Measurements from ENCODE around the gene SLC52A3.
A peak's percentile ranks its signal among the peaks of the same experiment; 100 is the strongest.
"Not testable (repeated sequence)": the region's sequence is repeated elsewhere in the genome, so short reads cannot be mapped to it uniquely, and the experiment has no call there.

The SLC52A3 gene

DNA sequence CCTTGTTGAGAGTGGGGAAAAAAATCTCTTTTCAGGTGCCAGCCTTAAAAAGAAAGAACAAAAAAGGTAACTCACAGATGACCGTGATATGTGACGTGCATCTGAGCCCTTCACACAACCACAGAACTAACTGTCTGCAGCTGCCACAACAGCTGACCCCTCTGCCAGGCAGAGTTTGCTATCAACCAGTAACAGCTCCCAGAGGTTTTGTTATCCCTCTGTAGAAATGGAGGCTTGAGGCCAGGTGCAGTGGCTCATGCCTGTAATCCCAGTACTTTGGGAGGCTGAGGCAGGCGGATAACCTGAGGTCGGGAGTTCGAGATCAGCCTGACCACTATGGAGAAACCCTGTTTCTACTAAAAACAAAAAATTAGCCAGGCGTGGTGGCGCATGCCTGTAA, 42.8 kb downstream of the SLC52A3 start:
- DNase-seq, result peak; percentile 25

DNA sequence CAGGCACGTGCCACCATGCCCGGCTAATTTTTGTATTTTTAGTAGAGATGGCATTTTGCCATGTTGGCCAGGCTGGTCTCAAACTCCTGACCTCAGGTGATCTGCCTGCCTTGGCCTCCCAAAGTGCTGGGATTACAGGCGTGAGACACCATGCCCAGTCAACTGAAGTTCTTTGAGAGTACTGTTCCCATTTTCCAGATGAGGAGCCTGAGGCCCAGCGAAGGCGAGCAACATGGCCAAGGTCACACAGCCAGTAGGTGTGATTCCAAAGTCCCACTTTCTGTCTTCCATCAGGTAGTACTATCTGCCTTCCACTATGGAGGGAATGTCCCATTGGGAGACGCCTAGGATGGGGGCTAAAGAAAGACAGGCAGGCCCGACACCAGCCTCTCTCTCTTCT, 43.5 kb downstream of the SLC52A3 start:
- DNase-seq, result not testable (repeated sequence)

DNA sequence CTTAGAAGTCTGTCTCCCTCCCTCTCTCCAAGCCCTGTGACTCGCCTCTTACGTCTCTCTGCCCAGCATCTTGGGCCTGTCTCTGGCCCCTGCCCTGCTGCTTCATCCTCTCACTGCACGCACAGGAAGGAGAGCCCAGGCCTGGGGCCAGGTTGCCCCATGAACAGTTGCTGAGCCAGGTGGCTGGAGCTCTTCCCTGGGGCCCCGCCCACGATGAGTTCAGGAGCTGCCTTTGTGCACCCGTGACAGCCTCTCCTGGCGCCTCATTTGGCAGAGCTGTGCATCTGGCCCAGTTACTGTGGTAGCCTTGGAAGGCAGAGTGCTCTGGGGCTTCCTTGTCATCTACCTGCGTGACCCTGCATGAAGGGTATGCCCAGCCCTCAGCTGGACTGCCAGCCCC, 44.5 kb downstream of the SLC52A3 start:
- no peak for DNase-seq

DNA sequence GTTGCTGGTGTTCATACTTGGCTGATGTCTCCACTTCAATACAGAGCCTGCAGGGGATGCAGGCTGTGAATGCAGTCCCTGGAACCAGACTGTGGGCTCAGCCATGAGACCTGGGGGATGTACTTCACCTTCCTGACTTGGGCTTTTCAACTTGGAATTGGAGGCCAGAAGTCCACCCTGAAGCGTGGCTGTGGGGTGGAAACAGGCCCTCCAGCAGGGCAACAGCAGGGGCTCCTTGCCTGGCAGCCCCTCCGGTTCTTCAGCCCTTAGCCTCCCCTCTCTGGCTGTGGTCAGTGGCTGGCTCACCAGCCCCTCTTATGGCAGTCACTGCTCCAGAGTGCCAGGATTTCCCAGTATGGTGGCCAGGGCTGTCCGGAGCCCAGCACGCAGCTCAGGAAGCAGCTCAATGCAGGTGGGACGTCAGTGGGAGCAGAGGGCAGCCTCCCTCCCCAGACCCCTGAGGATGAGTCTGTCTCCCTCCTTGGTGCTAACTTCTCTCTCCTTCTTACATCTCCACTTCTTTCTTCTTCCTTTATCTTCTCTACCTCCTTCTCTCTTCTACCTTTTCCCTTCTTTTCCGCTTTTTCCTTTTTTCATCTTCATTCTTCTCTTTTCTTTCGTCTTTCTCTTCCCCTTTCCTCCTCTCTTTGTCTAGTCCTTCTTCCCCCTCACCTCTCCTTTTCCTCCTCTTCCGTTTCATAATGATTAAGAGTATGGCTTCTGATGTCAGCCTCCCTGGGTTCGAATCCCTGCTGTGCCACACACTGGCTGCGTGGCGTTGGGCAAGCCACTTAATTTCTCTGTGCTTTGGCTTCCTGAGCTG, 45.3 kb downstream of the SLC52A3 start:
- no peak for DNase-seq

DNA sequence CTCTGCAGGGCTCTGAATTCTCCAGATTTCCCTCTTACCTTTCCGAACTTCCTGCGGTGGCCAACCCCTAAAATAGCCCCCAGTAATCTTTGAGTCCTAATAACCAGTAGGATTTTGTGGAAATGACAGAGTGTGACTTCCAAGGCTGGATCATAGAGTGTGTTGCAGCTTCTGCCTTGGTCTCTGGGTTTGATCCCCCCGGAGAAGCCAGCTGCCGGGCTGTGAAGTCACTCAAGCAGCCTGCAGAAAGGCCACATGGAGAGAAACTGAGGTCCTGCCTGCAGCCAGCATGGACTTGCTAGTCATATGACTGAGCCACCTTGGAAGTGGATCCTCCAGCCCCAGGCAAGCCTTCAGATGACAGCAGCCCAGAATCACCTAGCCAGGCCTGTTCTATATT, 46.4 kb downstream of the SLC52A3 start:
- no peak for DNase-seq

DNA sequence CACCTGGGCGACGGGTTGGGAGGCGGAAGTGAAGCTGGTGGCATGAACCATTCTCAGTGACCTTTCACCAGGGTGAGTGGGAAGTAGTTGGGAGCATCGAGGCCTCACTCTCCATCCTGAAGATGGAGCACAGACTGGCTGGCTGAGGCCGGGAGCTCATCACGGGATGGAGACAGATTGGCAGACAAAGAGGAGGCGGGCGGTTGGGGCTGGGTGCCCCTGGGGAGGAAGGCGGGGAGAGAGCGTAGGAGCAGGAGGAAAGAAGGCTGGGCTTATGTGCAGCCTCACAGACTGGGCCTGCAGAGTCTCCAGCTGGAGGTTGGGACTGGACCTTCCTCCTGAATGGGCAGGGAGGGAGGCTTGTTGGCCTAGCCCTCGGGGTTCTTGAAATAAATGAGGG, 48.5 kb downstream of the SLC52A3 start:
- DNase-seq, result no peak

DNA sequence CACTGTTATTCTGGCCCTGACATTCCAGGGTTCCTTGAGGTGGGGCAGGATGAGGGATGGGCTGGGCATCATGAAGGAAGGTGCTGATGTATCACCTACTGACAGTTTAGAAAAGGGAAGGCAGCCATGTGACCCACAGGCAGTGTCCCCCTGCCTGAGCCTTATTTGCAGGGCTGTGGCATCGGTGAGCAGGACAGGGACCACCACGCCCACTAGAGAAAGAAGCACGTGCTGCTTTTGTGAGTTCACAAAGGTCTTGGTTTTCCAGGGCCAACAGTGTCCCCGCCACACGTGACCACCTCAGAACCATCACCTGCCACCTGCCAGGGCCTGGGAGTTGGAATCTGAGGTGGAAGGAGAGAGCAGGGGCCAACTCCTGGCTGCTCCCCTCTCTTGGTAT, 49.2 kb downstream of the SLC52A3 start:
- no peak for DNase-seq

DNA sequence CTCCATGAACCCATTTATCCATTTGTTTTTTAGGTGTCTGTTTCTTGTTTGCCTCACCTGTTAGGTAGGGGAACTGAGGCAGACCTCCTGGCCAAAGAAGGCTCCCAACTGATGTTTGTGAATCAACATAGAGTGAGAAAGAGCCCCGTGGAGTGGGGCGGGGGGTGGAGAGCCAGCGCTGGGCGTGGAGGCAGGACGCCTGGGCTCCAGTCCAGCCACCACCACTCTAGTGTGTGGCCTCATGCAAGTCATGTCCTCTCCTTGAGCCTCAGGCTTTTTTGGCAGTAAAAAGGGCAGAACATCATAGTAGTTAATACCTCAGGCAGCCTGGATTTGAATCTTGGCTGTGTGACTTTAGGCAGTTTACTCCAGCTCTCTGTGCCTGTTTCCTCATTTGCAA, 50.5 kb downstream of the SLC52A3 start:
- no peak for DNase-seq

DNA sequence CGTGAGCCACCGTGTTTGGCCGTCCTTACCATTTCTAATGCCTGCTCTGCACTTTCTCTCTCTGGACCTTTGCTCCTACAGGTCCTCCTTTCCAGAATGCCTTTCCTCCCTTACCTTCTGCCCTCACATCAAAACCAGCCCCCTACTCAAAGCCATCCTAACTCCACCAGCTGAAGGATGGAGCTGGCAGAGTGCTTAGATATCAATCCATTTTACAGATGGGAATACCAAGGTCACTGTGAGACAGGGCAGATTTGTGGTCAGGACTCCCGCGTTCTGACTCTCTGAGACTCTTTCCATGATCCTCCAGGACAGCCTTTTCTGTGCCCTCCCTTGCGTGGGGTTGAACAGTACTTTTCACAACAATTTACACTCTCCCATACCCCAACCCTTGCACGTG, 51.0 kb downstream of the SLC52A3 start:
- no peak for DNase-seq

DNA sequence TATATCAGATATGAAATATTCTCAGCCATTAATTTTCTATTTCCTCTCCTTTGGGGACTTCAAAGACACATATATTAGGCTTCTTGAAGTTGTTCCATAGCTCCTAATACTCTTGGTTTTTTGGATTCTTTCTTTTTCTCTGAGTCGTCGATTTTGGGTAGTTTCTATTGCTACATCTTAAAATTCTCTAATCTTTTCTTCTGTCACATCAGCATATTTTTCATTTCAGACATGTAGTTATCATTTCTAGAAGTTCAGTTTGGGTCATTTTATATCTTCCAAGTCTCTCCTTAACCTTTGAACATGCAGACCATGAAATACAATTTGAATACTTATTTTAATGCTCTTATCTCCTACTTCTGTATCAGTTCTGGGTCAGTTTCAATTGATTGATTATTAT, 53.8 kb downstream of the SLC52A3 start:
- DNase-seq, result no peak

DNA sequence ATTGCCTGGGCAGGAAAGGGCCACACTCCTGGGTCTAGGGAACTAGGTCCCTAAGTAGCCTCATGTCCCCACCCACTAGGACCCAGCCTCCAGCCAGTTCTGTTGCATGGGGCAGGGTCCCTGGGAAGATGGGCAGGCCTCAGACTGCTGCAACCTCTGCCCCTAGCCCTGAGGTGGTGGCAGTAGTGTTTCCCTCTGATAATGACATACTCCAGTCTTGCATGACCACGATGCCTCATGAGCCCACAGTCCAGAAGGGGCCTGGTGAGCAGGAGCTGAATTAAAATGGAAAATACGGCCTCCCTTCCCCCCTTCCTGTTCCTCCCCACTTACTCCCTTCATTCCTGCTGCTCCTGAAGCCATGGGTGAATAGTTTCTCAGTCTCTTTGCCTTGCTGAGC, 56.7 kb downstream of the SLC52A3 start:
- peak; percentile 15 for DNase-seq

DNA sequence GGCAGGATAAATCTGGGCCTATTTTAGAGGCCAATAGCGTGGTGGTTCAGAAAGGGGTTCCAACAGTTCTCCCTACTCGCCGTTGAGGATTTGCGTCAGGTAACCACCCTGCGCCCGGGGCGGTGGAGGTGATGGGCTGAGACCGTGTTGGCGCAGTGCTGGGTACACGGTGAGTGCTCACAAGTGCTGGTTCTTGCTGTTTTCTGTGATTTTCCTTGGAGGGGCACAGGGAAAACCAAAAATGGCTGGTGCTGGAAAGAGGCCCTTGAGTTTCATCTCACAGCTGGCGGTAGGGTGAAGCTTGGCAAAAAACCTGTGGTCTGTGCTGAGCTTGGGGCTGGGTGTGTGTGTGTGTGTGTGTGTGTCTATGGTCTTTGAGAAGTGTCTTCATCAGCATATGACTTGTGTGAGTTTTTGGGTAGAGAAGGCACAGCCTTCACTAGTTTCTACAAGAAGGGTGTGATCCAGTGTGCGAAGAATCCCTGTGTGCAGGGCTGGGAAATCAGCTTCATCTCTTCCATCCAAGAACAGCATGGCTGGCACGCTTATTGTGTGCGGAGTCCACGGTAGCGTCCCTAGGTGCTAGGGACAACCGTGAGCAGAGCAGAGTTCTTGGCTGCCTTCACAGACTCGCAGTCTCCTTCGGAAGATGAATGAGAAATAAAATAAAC, 57.4 kb downstream of the SLC52A3 start:
- DNase-seq, result no peak

Measured in OCI-M1 (cell line).